Measurements from ENCODE around the gene FTCD.

The FTCD gene

GRCh38 chr21:46125846-46126301 lies 29.5 kb downstream of the FTCD start:
- TF ChIP-seq CTCF (IDR thresholded peaks at IDR 0.05; ENCODE audit: borderline replicate concordance, extremely low read depth, low read length, poor library complexity, severe bottlenecking), result no peak
- no peak for TF ChIP-seq EZH2 (IDR thresholded peaks at IDR 0.05; ENCODE audit: borderline replicate concordance, low read depth, low read length, severe bottlenecking)
- Histone ChIP-seq H3K27me3 (ENCODE audit: insufficient read depth, low read length, poor library complexity) (no peaks in the 10 kb centered on the region), H4K20me1 (ENCODE audit: insufficient read depth, low read length) (peaks cover 10% of the 10 kb centered on the region; the same call in 1 of the 2 replicates), H3K9ac (ENCODE audit: low read depth, low read length) (no peak overlapping the region), H3K36me3 (ENCODE audit: insufficient read depth, low read length) (no peaks in the 10 kb centered on the region), H3K27ac (ENCODE audit: low read length) (no peak overlapping the region), H2AFZ (ENCODE audit: low read depth, low read length) (no peak overlapping the region), H3K4me1 (ENCODE audit: insufficient read depth, low read length) (no peaks in the 10 kb centered on the region), H3K4me3 (ENCODE audit: low read depth in 1 of 2, low read length in 2 of 2) (no peak overlapping the region), H3K79me2 (ENCODE audit: insufficient read depth, low read length) (no peaks in the 10 kb centered on the region), H3K4me2 (ENCODE audit: insufficient read depth, low read length) (no peak overlapping the region), H3K9me3 (ENCODE audit: insufficient read depth, low read length, severe bottlenecking) (no peaks in the 10 kb centered on the region)
- ATAC-seq (ENCODE audit: insufficient read depth, low read depth), result no peak
- DNase-seq, result no peak

- no peak overlapping the region for H2AFZ ChIP-seq (ENCODE audit: low read depth, low read length)
- peaks cover 10% of the 10 kb centered on the region; the same call in 1 of the 2 replicates for H4K20me1 ChIP-seq (ENCODE audit: insufficient read depth, low read length)
- H3K36me3 ChIP-seq (ENCODE audit: insufficient read depth, low read length), result no peaks in the 10 kb centered on the region
Measured at GRCh38 chr21:46124926-46125845, 30.2 kb downstream of the FTCD start.

GRCh38 chr21:46124083-46124925 lies 31.1 kb downstream of the FTCD start:
- Histone ChIP-seq H3K36me3 (ENCODE audit: insufficient read depth, low read length) (no peaks in the 10 kb centered on the region), H3K9me3 (ENCODE audit: insufficient read depth, low read length, severe bottlenecking) (no peaks in the 10 kb centered on the region), H3K27me3 (ENCODE audit: insufficient read depth, low read length, poor library complexity) (no peaks in the 10 kb centered on the region), H4K20me1 (ENCODE audit: insufficient read depth, low read length) (peaks cover 4% of the 10 kb centered on the region; the same call in 1 of the 2 replicates), H3K4me2 (ENCODE audit: insufficient read depth, low read length) (no peak overlapping the region), H3K4me1 (ENCODE audit: insufficient read depth, low read length) (no peaks in the 10 kb centered on the region), H3K4me3 (ENCODE audit: low read depth in 1 of 2, low read length in 2 of 2) (no peak overlapping the region), H3K79me2 (ENCODE audit: insufficient read depth, low read length) (no peaks in the 10 kb centered on the region), H3K9ac (ENCODE audit: low read depth, low read length) (no peak overlapping the region), H3K27ac (ENCODE audit: low read length) (no peak overlapping the region), H2AFZ (ENCODE audit: low read depth, low read length) (no peak overlapping the region)
- no peak for DNase-seq
- no peak for TF ChIP-seq CTCF (IDR thresholded peaks at IDR 0.05; ENCODE audit: borderline replicate concordance, extremely low read depth, low read length, poor library complexity, severe bottlenecking)
- no peak for TF ChIP-seq EZH2 (IDR thresholded peaks at IDR 0.05; ENCODE audit: borderline replicate concordance, low read depth, low read length, severe bottlenecking)
- ATAC-seq (ENCODE audit: insufficient read depth, low read depth), result no peak

More at GRCh38 chr21:46124926-46125845, 30.2 kb downstream of the FTCD start:
- Histone ChIP-seq H3K79me2 (ENCODE audit: insufficient read depth, low read length) (no peaks in the 10 kb centered on the region), H3K4me3 (ENCODE audit: low read depth in 1 of 2, low read length in 2 of 2) (no peak overlapping the region), H3K4me1 (ENCODE audit: insufficient read depth, low read length) (no peaks in the 10 kb centered on the region), H3K27me3 (ENCODE audit: insufficient read depth, low read length, poor library complexity) (no peaks in the 10 kb centered on the region), H3K27ac (ENCODE audit: low read length) (no peak overlapping the region), H3K4me2 (ENCODE audit: insufficient read depth, low read length) (no peak overlapping the region), H3K9ac (ENCODE audit: low read depth, low read length) (no peak overlapping the region), H3K9me3 (ENCODE audit: insufficient read depth, low read length, severe bottlenecking) (no peaks in the 10 kb centered on the region)
- ATAC-seq (ENCODE audit: insufficient read depth, low read depth), result no peak
- DNase-seq, result no peak
- TF ChIP-seq EZH2 (IDR thresholded peaks at IDR 0.05; ENCODE audit: borderline replicate concordance, low read depth, low read length, severe bottlenecking) (no peak), CTCF (IDR thresholded peaks at IDR 0.05; ENCODE audit: borderline replicate concordance, extremely low read depth, low read length, poor library complexity, severe bottlenecking) (no peak)

All from DND-41 (cell line).